ENCODE measurements around the gene RBM48. TPM values are rescaled to one million over a fixed set of nuclear protein-coding genes. Genes with fewer than 3 reads are reported as not detected.

RBM48 gene
- total RNA-seq, 1 experiment from 2014 or later, result 3.7 TPM

Other genes with a start within 250 kb of the RBM48 start
- 10.2 and 13.5 TPM in 2 replicates for gene GATAD1, start 81.3 kb upstream of the RBM48 start, total RNA-seq (2014; rRNA removed; shearing (Covaris generic); ENCODE audit: low replicate concordance)
- gene ERVW-1, start 50.8 kb upstream of the RBM48 start, total RNA-seq (2014; rRNA removed; shearing (Covaris generic); ENCODE audit: low replicate concordance), result not detected in 2 replicates
- gene PEX1, start 275 bp upstream of the RBM48 start, total RNA-seq (2014; rRNA removed; shearing (Covaris generic); ENCODE audit: low replicate concordance), result 6.4 and 22.1 TPM in 2 replicates
- 6.6 and 10.4 TPM in 2 replicates for gene FAM133B, start 61.6 kb downstream of the RBM48 start, total RNA-seq (2014; rRNA removed; shearing (Covaris generic); ENCODE audit: low replicate concordance)